ENCODE results near the gene ENTPD2. TPM values are rescaled to one million over a fixed set of nuclear protein-coding genes. Genes with fewer than 3 reads are reported as not detected.

Gene ENTPD2
- total RNA-seq, 1 experiment from 2014 or later, result 8.3 TPM

DNA sequence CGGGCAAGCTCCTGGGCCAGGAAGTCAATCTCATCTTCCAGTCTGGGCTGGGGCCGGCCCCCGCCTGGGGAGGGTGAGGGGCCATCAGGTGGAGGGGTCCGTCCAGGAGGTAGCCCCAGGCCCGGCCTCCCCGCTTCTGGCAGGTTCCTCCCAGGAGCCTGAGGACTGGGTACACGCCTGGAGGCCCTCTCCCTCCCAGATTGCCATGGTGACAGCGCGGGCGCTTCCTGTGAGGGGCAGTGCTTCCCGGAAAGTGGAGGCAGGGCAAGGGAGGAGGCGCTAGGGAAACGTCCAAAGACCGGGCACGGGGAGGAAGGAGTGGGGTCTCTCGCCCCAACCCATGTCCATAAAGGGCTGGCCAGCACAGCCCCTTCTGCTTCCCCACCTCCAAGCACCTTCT, 12.7 kb downstream of the ENTPD2 start (continued):
- TF ChIP-seq ZNF532 (CRISPR knock-in tag; IDR thresholded peaks at IDR 0.05; ENCODE audit: borderline replicate concordance), result no peak
- TF ChIP-seq RORB (CRISPR knock-in tag; IDR thresholded peaks at IDR 0.05), result no peak
- TF ChIP-seq NR2C2 (CRISPR knock-in tag; IDR thresholded peaks at IDR 0.05), result no peak
- no peak for TF ChIP-seq TEAD1 (CRISPR knock-in tag; IDR thresholded peaks at IDR 0.05)

DNA sequence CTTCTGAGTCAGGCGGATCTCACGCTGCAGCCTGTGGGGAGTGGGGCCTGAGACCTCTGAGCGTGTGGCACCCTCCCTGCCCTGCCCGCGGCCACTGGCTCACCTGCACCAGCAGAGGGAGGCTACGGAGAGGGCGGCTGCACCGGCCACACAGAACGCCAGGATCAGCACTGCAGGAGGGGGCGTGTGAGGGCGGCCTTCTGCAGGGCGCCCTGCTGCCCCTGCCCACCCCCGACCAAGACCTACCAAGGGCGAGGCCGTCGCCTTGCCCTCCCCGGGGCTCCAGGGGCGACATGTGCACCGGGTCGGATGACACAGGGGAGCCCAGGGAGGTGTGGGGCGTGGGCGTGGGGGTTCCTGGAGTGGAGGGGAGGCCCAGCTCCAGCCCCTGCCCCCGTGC, 13.3 kb downstream of the ENTPD2 start:
- CTCF ChIA-PET, result interaction anchor here (4.6 kb wide), 1 partner anchor 11 kb away, joined by 23 read pairs; no protein-coding TSS in a partner anchor
- DNase-seq (ENCODE audit: low spot score), result no peak
- POLR2A ChIA-PET, result no interaction called here
- peaks cover 9% of the 10 kb centered on the region for H3K27me3 Mint-ChIP-seq (ENCODE audit: low read depth)
- H3K9me3 Mint-ChIP-seq, result no peaks in the 10 kb centered on the region
- peaks cover 6% of the 10 kb centered on the region for H3K4me1 Mint-ChIP-seq
- no peak overlapping the region for H3K4me3 Mint-ChIP-seq
- H3K36me3 Mint-ChIP-seq, result peaks cover 5% of the 10 kb centered on the region; the same call in 1 of the 2 replicates
- no peak overlapping the region for H3K27ac Mint-ChIP-seq
- ATAC-seq, result no peak
- TF ChIP-seq IRF1 (CRISPR knock-in tag; IDR thresholded peaks at IDR 0.05) (no peak), EMX1 (CRISPR knock-in tag; IDR thresholded peaks at IDR 0.05) (no peak), NFYB (CRISPR knock-in tag; conservative IDR thresholded peaks at IDR 0.05; ENCODE audit: low read depth) (no peak), SOX15 (CRISPR knock-in tag; IDR thresholded peaks at IDR 0.05) (no peak), CTCF (IDR thresholded peaks at IDR 0.05) (no peak), ZNF532 (CRISPR knock-in tag; IDR thresholded peaks at IDR 0.05; ENCODE audit: borderline replicate concordance) (no peak), ZNF317 (CRISPR knock-in tag; IDR thresholded peaks at IDR 0.05; ENCODE audit: borderline replicate concordance, low read depth) (no peak), NR2C2 (CRISPR knock-in tag; IDR thresholded peaks at IDR 0.05) (no peak), USF2 (CRISPR knock-in tag; IDR thresholded peaks at IDR 0.05) (no peak), NFE2L1 (CRISPR knock-in tag; IDR thresholded peaks at IDR 0.05) (no peak), KAT7 (CRISPR knock-in tag; IDR thresholded peaks at IDR 0.05; ENCODE audit: borderline replicate concordance) (no peak), CBFB (CRISPR knock-in tag; IDR thresholded peaks at IDR 0.05; ENCODE audit: low read depth) (no peak), AR (CRISPR knock-in tag; IDR thresholded peaks at IDR 0.05) (no peak), JUN (CRISPR knock-in tag; IDR thresholded peaks at IDR 0.05) (no peak), HMGA2 (CRISPR knock-in tag; IDR thresholded peaks at IDR 0.05) (no peak), TEAD4 (CRISPR knock-in tag; IDR thresholded peaks at IDR 0.05) (no peak), USF1 (CRISPR knock-in tag; IDR thresholded peaks at IDR 0.05) (no peak)
